Keratinocyte (primary cell): ENCODE results near the gene NSDHL.

Experiments used
- EZH2 ChIP-seq: IDR thresholded peaks from one replicate; pipeline ENCODE4 v1.6.1; 2012; ENCODE audit warnings: inconsistent platforms, mild to moderate bottlenecking, low read length, moderate library complexity
- TF ChIP-seq, protein P1 (sequence below), 3 experiments: IDR thresholded peaks in 1 of 3; conservative IDR thresholded peaks in 1 of 3; optimal IDR thresholded peaks in 1 of 3; 2 replicates in 2 of 3; 3 replicates in 1 of 3; pipeline versions ENCODE3 to v1.5.1; 2011; ENCODE audit warnings: low read length in 3 of 3, mild to moderate bottlenecking in 3 of 3, moderate library complexity in 2 of 3, control low read depth in 1 of 3, inconsistent platforms in 1 of 3; ENCODE audit not compliant: insufficient read depth in 2 of 3; ENCODE audit errors: extremely low read depth in 1 of 3

DNA sequence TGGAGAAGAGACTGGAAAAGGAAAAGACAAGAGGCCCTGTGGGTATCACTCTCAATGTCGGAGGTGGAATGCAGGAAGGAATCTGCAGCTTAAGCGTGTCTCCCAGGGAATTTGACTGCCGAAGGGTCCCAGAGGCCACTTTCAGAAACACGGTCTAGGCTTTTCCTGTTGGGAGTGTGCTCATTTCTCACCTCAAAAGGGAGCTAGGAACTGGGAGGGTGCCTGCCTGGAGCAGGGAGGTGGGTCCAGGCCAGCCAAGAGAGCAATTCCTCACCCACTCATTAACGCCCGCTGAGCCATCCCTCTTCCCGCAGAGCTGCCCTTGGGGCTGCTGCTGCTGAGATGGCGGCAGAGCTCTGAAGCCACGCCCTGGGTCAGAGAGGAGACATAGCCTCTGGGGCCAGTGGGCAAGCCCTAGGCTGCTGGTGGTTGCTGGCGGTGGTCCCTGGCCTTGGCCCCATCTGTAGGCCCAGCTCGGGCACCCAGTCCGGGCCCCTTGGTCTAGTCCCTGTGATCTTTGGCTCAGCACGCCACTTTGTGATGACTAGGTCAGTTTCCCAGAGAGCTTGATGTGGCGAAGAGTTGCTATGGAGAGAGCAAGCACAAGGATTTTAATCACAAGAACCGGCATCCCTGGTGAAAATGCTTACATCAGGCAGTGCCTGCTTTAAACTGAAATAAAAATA is 71.1 kb downstream of the NSDHL start:
- TF ChIP-seq, protein P1, sequence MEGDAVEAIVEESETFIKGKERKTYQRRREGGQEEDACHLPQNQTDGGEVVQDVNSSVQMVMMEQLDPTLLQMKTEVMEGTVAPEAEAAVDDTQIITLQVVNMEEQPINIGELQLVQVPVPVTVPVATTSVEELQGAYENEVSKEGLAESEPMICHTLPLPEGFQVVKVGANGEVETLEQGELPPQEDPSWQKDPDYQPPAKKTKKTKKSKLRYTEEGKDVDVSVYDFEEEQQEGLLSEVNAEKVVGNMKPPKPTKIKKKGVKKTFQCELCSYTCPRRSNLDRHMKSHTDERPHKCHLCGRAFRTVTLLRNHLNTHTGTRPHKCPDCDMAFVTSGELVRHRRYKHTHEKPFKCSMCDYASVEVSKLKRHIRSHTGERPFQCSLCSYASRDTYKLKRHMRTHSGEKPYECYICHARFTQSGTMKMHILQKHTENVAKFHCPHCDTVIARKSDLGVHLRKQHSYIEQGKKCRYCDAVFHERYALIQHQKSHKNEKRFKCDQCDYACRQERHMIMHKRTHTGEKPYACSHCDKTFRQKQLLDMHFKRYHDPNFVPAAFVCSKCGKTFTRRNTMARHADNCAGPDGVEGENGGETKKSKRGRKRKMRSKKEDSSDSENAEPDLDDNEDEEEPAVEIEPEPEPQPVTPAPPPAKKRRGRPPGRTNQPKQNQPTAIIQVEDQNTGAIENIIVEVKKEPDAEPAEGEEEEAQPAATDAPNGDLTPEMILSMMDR (optimal IDR thresholded peaks at IDR 0.05 in 1 of 3, IDR thresholded peaks at IDR 0.05 in 1 of 3, conservative IDR thresholded peaks at IDR 0.05 in 1 of 3; ENCODE audit: extremely low read depth in 1 of 3, insufficient read depth in 2 of 3, low read length in 3 of 3): no peak
- no peak for TF ChIP-seq EZH2
